DMS 273 (cell line): Measurements from ENCODE around the gene LRRN2.

Experiments
- DNase-seq: peaks from one replicate; lab custom pipeline; 2025; ENCODE audit not compliant: unreplicated experiment; lab: John Stamatoyannopoulos, UW

Gene LRRN2

GRCh38 chr1:204712708-204713430 lies 27.3 kb upstream of the LRRN2 start:
- no peak for DNase-seq

GRCh38 chr1:204711947-204712701 lies 26.6 kb upstream of the LRRN2 start:
- DNase-seq: peak; percentile 97

DNA sequence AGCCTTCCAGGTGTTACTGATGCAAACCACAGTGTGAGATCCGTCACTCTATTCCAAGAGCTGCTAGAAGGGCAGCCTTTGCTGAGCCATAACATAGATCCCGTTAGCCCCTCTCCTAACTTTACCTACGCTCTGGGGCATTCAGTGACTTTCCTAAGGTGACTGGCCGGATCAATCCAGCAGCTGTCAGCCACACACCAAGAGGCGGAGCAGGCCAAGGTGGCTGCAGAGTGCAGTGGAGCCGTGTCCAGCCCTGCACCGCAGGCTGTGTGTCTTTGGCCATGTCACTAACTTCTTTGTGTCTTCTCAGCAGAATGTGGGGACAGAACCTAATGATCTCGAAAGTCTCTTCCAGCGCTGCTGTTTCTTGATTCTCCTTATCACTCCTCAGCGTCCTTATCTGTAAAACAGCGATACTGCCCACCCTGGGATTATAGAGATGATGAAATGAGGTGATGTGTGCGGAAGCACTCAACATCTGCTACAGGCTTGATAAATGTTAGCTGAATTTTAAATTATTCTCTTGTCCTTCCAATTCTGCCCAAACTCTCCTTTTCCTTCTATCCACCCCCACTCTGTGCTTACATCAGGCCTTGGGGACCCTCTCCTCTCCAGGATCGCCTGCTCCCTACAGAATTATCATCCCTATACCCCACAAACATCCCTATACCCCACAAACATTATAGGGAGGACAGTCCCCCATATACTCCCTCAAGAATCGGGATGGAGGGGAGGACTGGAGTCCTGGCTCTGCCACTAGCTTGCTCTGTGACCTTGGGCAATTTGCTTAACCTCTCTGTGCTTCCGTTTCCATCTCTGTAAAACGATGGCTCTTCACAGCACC lies 25.8 kb upstream of the LRRN2 start:
- peak; percentile 43 for DNase-seq

DNA sequence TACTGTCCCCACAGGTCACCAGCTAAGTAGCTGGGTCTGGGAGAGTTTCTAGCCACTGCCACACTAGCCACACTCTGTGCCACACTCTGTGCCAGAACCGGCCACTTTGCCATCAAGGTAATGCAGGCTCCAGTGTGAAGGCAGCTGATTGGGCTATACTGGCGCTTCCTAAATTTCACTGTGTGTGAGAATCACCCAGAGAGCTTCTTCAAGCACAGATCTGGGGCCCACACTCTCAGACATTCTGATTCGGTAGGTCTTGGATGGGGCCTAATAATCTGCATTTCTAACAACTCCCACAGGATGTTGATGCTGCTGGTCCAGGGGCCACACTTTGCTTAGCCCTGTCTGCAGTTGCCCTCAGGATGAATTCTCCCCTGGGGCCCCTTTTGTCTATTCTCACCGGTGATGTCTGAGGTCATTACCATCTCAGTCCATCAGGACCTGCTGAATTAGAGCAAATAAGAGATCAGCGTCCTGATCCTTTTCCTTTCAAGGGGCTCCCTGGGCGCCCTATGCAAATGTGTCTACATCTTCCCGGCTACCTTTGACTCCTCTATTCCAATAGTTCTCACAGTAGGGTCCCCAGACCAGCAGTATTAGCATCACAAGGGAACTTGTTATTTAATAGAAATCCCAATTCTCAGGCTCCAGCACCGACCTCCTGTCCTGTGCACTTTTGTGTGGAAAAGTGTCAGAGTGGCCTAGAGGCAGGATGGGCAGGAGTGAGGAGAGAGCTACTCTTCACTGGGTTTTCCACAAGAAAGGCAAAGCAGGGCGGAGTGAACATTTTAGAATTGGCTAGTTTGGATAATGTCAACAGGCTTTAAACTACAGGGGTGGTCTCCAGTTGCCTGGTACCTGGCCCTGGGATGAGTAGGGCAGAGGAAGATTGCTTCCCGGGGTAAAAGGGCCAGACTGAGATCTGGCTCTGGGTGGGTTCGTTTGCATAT lies 24.7 kb upstream of the LRRN2 start:
- no peak for DNase-seq

GRCh38 chr1:204709021-204709420 lies 23.5 kb upstream of the LRRN2 start:
- no peak for DNase-seq

GRCh38 chr1:204706838-204707509 lies 21.4 kb upstream of the LRRN2 start:
- DNase-seq: peak; percentile 73

DNA sequence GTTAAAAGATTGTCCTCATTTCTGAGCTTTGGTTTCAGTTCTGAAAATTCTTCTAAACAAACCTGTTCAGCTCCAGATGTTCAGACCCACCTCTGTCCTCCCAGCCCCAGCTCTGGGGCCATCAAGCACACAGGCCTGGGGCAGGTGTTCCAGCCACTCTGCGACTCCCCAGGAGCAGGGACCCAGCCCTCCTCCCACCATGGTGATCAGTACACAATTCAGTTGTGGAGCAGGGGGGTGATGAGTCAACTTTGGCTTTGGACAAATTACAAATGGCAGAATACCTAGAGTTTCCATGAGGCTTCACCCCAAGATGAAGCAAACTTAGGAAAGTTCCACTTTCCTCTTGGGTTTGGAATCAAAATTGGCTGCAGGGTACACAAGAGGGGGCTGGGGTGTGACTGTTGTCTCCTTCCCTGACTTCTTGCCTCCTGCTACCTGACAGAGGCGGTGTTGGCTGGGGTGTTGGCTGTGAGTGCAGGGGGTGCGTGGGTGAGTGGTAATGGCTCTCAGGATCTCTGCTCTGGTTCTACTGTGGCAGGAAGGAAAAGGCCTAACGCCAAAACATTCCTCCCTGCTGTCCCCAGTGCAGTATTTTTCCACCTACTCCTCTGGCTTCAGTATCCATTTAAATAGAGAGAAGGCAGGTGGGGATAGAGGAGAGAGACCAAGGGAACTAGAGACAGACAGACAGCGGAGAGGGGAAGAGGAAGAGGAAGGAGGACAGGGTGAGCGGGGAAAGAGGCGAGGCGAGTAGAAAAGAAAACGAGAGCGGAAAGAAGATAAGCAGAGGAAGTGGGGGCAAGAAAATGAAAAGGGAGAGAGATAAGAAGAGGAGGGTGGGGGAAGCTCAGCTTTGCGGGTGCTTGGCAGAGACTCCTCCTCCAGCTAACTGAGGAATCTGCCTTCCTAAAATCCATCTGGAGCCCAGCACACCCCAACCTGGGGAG lies 20.6 kb upstream of the LRRN2 start:
- peak; percentile 41 for DNase-seq

- DNase-seq: no peak
Observed at GRCh38 chr1:204705493-204705811, 19.9 kb upstream of the LRRN2 start.

DNA sequence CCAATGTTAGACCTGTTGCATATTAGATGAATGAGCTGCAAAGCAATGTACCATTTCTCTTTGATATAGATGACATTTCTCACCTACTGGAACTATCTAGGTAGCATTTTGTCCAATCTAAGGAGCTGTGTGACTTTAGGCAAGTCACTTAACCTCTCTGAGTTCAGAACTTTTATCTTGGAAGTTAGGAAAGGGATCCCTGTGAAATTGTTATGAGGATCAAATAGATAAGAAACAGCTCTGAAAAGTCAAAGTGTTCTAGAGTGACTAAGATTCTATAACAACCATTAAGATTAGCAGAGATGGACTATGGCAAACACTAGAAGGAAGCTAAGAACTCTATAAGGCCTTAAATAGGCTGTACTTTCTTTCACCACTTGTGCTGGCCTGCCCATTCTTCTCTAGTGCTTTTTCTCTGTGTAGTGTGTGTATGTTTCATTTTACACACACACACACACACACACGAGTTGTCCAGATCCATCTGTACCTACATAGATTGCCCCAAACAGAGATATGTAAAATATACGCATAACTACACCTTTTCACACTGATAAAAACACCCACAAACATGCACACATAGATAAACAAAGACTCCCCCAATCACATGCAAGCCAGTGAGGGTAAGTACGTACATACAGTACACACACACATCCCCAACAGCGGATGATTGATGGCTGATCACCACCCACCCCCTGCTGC lies 19.4 kb upstream of the LRRN2 start:
- DNase-seq: no peak

DNA sequence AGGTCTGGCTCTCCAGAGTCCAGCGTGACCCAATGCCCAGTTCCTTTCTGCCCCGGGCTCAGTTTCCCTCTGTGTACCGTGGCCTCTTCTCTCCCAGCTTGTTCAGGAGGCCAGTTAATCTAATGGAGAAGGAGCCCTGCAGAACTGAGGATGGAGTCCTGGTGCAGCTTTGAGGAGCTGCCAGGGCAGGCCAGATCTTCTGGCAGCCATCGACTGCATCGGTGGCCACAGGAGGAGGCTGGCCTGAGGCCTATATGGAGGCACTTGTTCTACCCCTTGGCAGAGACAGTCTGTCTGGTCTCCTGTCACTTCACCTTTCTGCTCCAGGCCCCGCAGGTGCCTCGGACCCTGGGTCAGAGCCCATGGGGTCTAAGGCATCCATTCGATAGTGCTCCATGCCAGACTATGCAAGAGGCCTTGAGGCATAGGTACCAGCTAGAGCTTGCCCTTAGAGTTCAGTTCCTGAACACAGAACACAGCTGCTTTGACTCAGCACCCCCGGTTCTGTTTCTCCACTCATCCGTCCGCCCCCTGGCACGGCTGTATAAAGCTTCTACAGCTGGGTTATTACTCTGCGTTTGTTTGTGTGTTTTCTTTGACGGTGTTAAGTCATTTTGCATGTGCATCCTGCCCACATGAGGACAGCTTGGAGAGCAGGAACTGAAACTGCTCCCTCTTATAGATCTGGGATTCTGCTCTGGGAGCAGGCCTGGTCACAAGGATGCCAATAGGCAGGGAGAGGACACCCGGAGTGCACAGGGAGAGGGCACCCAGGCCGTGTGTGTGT lies 18.5 kb upstream of the LRRN2 start:
- DNase-seq: no peak

GRCh38 chr1:204703268-204703664 lies 17.7 kb upstream of the LRRN2 start:
- DNase-seq: no peak

GRCh38 chr1:204702552-204703267 lies 17.2 kb upstream of the LRRN2 start:
- no peak for DNase-seq

GRCh38 chr1:204701229-204701628 lies 15.7 kb upstream of the LRRN2 start:
- DNase-seq: no peak

DNA sequence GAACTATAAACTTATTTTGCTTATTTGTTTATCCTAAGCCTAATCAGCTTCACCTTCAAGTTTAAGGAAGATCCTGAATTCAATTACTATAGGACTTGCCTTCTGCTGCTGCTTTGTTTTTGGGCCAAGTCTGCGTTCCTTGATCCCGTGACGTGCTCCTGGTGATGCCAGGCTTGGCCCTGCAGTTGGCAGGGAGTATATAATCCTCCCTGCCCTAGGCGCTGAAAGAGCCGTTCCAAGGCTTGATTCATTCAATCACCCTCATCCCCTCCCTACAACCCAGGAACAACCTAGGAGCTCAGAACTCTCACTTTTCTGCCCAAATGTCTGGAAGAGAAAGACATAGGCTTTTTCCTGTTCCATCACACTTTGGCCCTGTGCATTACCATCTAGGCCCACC lies 12.4 kb upstream of the LRRN2 start:
- DNase-seq: peak; percentile 19

DNA sequence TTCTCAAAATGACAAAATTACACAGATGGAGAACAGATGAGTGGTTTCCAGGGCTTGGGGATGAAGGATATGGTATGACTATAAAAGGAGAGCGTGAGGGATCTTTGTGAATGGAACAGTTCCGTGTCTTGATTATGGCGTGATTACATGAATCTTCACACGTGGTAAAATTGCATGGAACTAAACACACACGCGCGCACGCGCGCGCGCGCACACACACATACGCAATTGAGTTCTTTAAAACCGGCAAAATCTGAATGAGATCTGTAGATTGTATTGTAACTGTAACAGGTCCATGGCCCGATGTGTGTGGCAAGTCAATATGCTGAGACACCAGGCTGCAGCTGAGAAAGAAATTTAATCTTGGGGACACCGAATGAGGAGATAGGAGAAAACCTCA lies 11.1 kb upstream of the LRRN2 start:
- DNase-seq: no peak

DNA sequence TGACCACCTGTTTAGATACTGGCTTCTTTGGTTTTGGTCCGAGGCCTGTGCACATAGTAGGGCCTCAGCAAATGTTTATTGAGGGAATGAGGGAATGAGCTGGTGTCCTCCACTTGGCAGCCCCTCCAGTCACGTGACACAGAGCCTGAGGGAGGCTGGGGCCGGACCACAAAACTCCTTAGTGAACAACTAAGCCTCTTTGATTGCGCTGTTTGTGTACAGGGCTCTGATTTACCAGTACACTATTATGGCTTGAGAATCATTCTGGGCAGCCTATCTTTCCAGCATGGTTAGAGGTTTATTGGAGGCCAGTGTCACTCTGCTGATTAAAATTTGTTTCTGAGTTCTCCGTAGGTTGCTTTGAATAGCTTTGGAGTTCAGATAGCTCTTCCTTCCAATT lies 10.2 kb upstream of the LRRN2 start:
- no peak for DNase-seq

GRCh38 chr1:204694145-204694544 lies 8.6 kb upstream of the LRRN2 start:
- DNase-seq: no peak
